Ovary (tissue), 9 donors: ENCODE results near the gene MDH2. TPM values are rescaled to one million over a fixed set of nuclear protein-coding genes. Genes with fewer than 3 reads are reported as not detected.
"Not testable (repeated sequence)": the region's sequence is repeated elsewhere in the genome, so short reads cannot be mapped to it uniquely, and the experiment has no call there.

Experiments
- DNase-seq, 5 donors: peaks; one replicate each; pipeline ENCODE4 v3.0.0-alpha.2; 2019 to 2020
- H3K27ac ChIP-seq, 2 donors: fragments of 200-600 bp; one replicate each; pipeline versions ENCODE4 v1.5.1 to v1.8.0; 2019 to 2022
- H3K27me3 ChIP-seq: fragments of 200-600 bp; one replicate; pipeline ENCODE4 v1.8.0; 2022
- H3K36me3 ChIP-seq: fragments of 200-600 bp; sonication (generic); one replicate; pipeline ENCODE4 v1.5.1; 2019
- H3K4me1 ChIP-seq: one replicate; pipeline ENCODE4 v1.8.1; 2013; ENCODE audit warnings: mild to moderate bottlenecking, moderate library complexity; ENCODE audit not compliant: insufficient read depth
- H3K4me3 ChIP-seq: fragments of 200-600 bp; sonication (generic); one replicate; pipeline ENCODE4 v1.5.1; 2017
- H3K9me3 ChIP-seq, 2 donors: fragments of 200-600 bp in 1 of 2; sonication (generic) in 1 of 2; one replicate each; pipeline versions ENCODE4 v1.5.1 to v1.8.1; 2013 to 2019; ENCODE audit warnings: mild to moderate bottlenecking in 1 of 2, moderate library complexity in 1 of 2
- CTCF ChIP-seq, 3 donors: fragments of 450-650 bp in 2 of 3; fragments of 200-600 bp in 1 of 3; IDR thresholded peaks; one replicate each; pipeline versions ENCODE4 v1.5.1 to v1.8.0; 2016 to 2022; ENCODE audit warnings: antibody characterized with exemption in 3 of 3, mild to moderate bottlenecking in 1 of 3
- EP300 ChIP-seq: sonication (generic); formaldehyde crosslinking; IDR thresholded peaks from one replicate; pipeline ENCODE4 v1.6.1; 2017; ENCODE audit warnings: antibody characterized with exemption
- POLR2A ChIP-seq: fragments of 450-650 bp; IDR thresholded peaks from one replicate; pipeline ENCODE4 v1.6.1; 2017; ENCODE audit warnings: antibody characterized with exemption, mild to moderate bottlenecking, moderate library complexity
- WGBS, 3 donors: extraction: QIAGEN DNeasy Blood & Tissue Kit in 1 of 3; methylation state at CpG; one replicate each; pipeline versions ENCODE4 v1.1.5 to v1.1.7; 2013 to 2017; 5-methylcytosine and 5-hydroxymethylcytosine counted together
- intact Hi-C, 4 donors: fragments of 100-400 bp; cut with DNase I; formaldehyde crosslinking; loops; one replicate each; pipeline versions ENCODE4 v1.11.0 to v1.15.1; 2022 to 2023
- polyA plus RNA-seq, 2 donors: library from polyadenylated mRNA; stranded (reverse); fragments of 200-250 nt in 1 of 2; fragments of 350-450 nt in 1 of 2; fragmentation: Illumina TruSeq in 1 of 2; extraction: RNeasy Lipid Tissue Mini Kit (QIAGEN cat#74804) in 1 of 2; gene quantifications; one replicate each; pipeline ENCODE4 v1.2.3, GENCODE V29; 2013 to 2014
- total RNA-seq, 7 donors: library from RNA; depleted of rRNA in 2 of 7; stranded (reverse); fragments of >200 nt in 2 of 7; fragmentation: NEBNext Ultra II Directional in 3 of 7; extraction: Animal tissue kit (Norgen Biotek cat#: 25700) in 3 of 7; gene quantifications; one replicate each; pipeline versions ENCODE4 v1.1.0 to v1.2.4, GENCODE V29; 2016 to 2023
- donor health status: DM: no; HTN: no; CAD: no; lungs with moderate emphysema.
- donor health status: DM: no; HTN: no; CAD: no.
- donor health status: Bipolar disorder and iron deficiency.
- donor health status: DM: yes; HTN: yes; CAD: no.
- donor health status: DM: no; HTN: no; CAD: no.
- donor health status: DM: yes; HTN: yes; CAD: no.

The MDH2 gene
- total and polyA plus RNA-seq, 9 donors = 38.4 to 124 (median 94.9) TPM

- TF ChIP-seq CTCF (IDR thresholded peaks at IDR 0.05) = no peak
- TF ChIP-seq EP300 = no peak
- no peak for TF ChIP-seq POLR2A
- Histone ChIP-seq H3K27me3 (no peaks in the 10 kb centered on the region), H3K4me1 (peaks cover 9% of the 10 kb centered on the region), H3K27ac (no peak overlapping the region), H3K4me3 (no peak overlapping the region), H3K36me3 (no peaks in the 10 kb centered on the region), H3K9me3 (no peaks in the 10 kb centered on the region)
- intact Hi-C loops = no loop called here
- WGBS, 3 donors = 91 to 96% (median 92%) methylated on average over 5 of the region's 5 CpGs
- no peak for DNase-seq
These were observed 2.6 kb downstream of the MDH2 start for GRCh38 chr7:76050545-76050944.

GRCh38 chr7:76051840-76052239, 3.9 kb downstream of the MDH2 start:
- WGBS, 3 donors = 87 to 92% (median 91%) methylated on average over 4 of the region's 4 CpGs

GRCh38 chr7:76052681-76053080, 4.8 kb downstream of the MDH2 start:
- intact Hi-C loops, H3K36me3 ChIP-seq, H3K4me1 ChIP-seq, H3K9me3 ChIP-seq, H3K4me3 ChIP-seq, H3K27me3 ChIP-seq, DNase-seq, H3K27ac ChIP-seq: not testable (repeated sequence)
- 94 to 96% (median 95%) methylated on average over 8 of the region's 8 CpGs for WGBS, 3 donors

More at GRCh38 chr7:76051840-76052239, 3.9 kb downstream of the MDH2 start:
- Histone ChIP-seq H3K4me3 (no peak overlapping the region), H3K9me3 (no peaks in the 10 kb centered on the region), H3K36me3 (no peaks in the 10 kb centered on the region), H3K27ac (no peak overlapping the region), H3K4me1 (peaks cover 9% of the 10 kb centered on the region), H3K27me3 (no peaks in the 10 kb centered on the region)
- intact Hi-C loops = no loop called here
- DNase-seq = no peak
- TF ChIP-seq EP300 = no peak
- no peak for TF ChIP-seq CTCF (IDR thresholded peaks at IDR 0.05)
- no peak for TF ChIP-seq POLR2A

GRCh38 chr7:76053461-76053860, 5.6 kb downstream of the MDH2 start:
- TF ChIP-seq POLR2A = no peak
- H3K4me3 ChIP-seq = no peak overlapping the region
- no peaks in the 10 kb centered on the region for H3K9me3 ChIP-seq
- no peaks in the 10 kb centered on the region for H3K27me3 ChIP-seq
- H3K27ac ChIP-seq = no peak overlapping the region
- no peaks in the 10 kb centered on the region for H3K36me3 ChIP-seq
- intact Hi-C loops = no loop called here
- WGBS, 3 donors = 63 to 79% (median 71%) methylated on average over 6 of the region's 6 CpGs
- DNase-seq = no peak
- peaks cover 7% of the 10 kb centered on the region for H3K4me1 ChIP-seq

- no peak overlapping the region for H3K4me3 ChIP-seq
- no peak for DNase-seq
- 77 to 82% (median 80%) methylated on average over 18 of the region's 18 CpGs for WGBS, 3 donors
- TF ChIP-seq EP300 (no peak), CTCF (IDR thresholded peaks at IDR 0.05) (no peak), POLR2A (no peak)
- no peaks in the 10 kb centered on the region for H3K9me3 ChIP-seq
- peaks cover 3% of the 10 kb centered on the region for H3K4me1 ChIP-seq
- no peaks in the 10 kb centered on the region for H3K27me3 ChIP-seq
- intact Hi-C loops = no loop called here
- no peak overlapping the region for H3K27ac ChIP-seq
- H3K36me3 ChIP-seq = no peaks in the 10 kb centered on the region
These were observed 6.5 kb downstream of the MDH2 start for GRCh38 chr7:76054123-76055120.
